ENCODE data around the gene DRC7. TPM values are rescaled to one million over a fixed set of nuclear protein-coding genes. Genes with fewer than 3 reads are reported as not detected.

Gene DRC7
- total RNA-seq, 1 experiment from 2014 or later = 0.72 TPM

- peak overlapping the region in 1 of 3 experiments; percentile 30; a peak in 1 of 7 replicates for H3K27ac Mint-ChIP-seq
- WGBS (ENCODE audit: extremely low coverage, insufficient read length, low lambda C conversion rate) = no CpG with 5 or more reads among the region's 18 CpGs
- no peak overlapping the region for H2BK15ac ChIP-seq (ENCODE audit: low read depth, low read length)
Measured at GRCh38 chr16:57648581-57649442, 45.8 kb upstream of the DRC7 start.

More at GRCh38 chr16:57648581-57649442, 45.8 kb upstream of the DRC7 start:
- H3K4ac ChIP-seq (ENCODE audit: low read depth, low read length) = no peak overlapping the region
- H3K56ac ChIP-seq (ENCODE audit: insufficient read length, low read depth, low read length) = no peak overlapping the region
- DNase-seq = peak; percentile 88
- Mint-ChIP-seq H3K9me3 (no peaks in the 10 kb centered on the region), H3K4me3 (no peak overlapping the region), H3K4me1 (peaks cover 4 to 13% of the 10 kb centered on the region in 2 experiments; a peak in 3 of 4 replicates), H3K27me3 (ENCODE audit: low read depth) (no peaks in the 10 kb centered on the region; the same call in 1 of the 2 replicates), H3K36me3 (ENCODE audit: insufficient read depth in 1 of 3, low read depth in 3 of 3) (no peaks in the 10 kb centered on the region)
- no peak overlapping the region for H2BK12ac ChIP-seq (ENCODE audit: insufficient read length, low read depth, low read length)
- no peaks in the 10 kb centered on the region for H3K9me3 ChIP-seq (ENCODE audit: control insufficient read depth, low read depth, low read length)
- no peak overlapping the region for H3K23ac ChIP-seq (ENCODE audit: insufficient read length, low read depth, low read length)
- no peak overlapping the region for H3T11ph ChIP-seq (ENCODE audit: low read length)
- no peak overlapping the region for H3K27ac ChIP-seq (ENCODE audit: insufficient read length, low read depth, low read length)
- H4K91ac ChIP-seq (ENCODE audit: insufficient read length, low read depth, low read length) = no peak overlapping the region
- no peak overlapping the region for H2BK20ac ChIP-seq (ENCODE audit: low read depth, low read length, poor library complexity, severe bottlenecking)
- H4K20me1 ChIP-seq (ENCODE audit: control insufficient read depth, insufficient read depth, insufficient read length) = peaks cover 3% of the 10 kb centered on the region
- H3K18ac ChIP-seq (ENCODE audit: insufficient read length, low read depth, low read length) = no peak overlapping the region
- no peaks in the 10 kb centered on the region for H3K79me2 ChIP-seq (ENCODE audit: insufficient read depth, low read length)
- H3K27me3 ChIP-seq (ENCODE audit: insufficient read depth, low read length) = no peaks in the 10 kb centered on the region
- H3K9ac ChIP-seq (ENCODE audit: extremely low read depth, insufficient read length, low read length) = no peak overlapping the region
- H3K4me1 ChIP-seq (ENCODE audit: insufficient read depth, low read length) = no peaks in the 10 kb centered on the region
- H3K79me1 ChIP-seq (ENCODE audit: insufficient read depth, low read depth, low read length, poor library complexity, severe bottlenecking) = no peaks in the 10 kb centered on the region
- no peak overlapping the region for H2BK5ac ChIP-seq (ENCODE audit: insufficient read length, low read length)
- no peaks in the 10 kb centered on the region for H3K23me2 ChIP-seq (ENCODE audit: insufficient read length, low read depth, low read length, poor library complexity, severe bottlenecking)
- peak; percentile 100 for TF ChIP-seq CTCF (conservative IDR thresholded peaks at IDR 0.05)
- no peak overlapping the region for H2BK120ac ChIP-seq (ENCODE audit: low read depth, low read length, poor library complexity, severe bottlenecking)
- no peak overlapping the region for H2AK5ac ChIP-seq (ENCODE audit: insufficient read length, low read length)
- H3K4me2 ChIP-seq (ENCODE audit: insufficient read depth, insufficient read length, low read length) = no peak overlapping the region
- no peak overlapping the region for H4K8ac ChIP-seq (replicated peaks; ENCODE audit: insufficient read length, low read depth, low read length)
- H3K14ac ChIP-seq (ENCODE audit: insufficient read depth, low read length) = no peak overlapping the region
- H4K5ac ChIP-seq (ENCODE audit: insufficient read length, low read depth, low read length) = no peak overlapping the region
- no peak overlapping the region for H2AFZ ChIP-seq (ENCODE audit: low read length)
